Activated naive CD8-positive, alpha-beta T cell treated with anti-CD3 and anti-CD28 coated beads, Interleukin-2, amount 10 ng/mL, durations not matched to agents 7 days and 5 days (primary cell): Measurements from ENCODE around the gene SCN3A. TPM values are rescaled to one million over a fixed set of nuclear protein-coding genes. Genes with fewer than 3 reads are reported as not detected.

Experiments
- ATAC-seq: fragments of 150-1000 bp; cut with Tn5 transposase; one replicate; pipeline ENCODE4 v1.10.0; 2021; ENCODE audit warnings: low read depth, moderate library complexity
- POLR2A ChIA-PET: fragments of 350-600 bp; sonication (Branson Sonifier 250); formaldehyde crosslinking; loops from one replicate; lab custom pipeline; 2021; ENCODE audit warnings: antibody characterized with exemption; lab: Charles Lee
- DNase-seq: peaks from one replicate; pipeline ENCODE4 v3.0.0; 2021
- H3K27ac Mint-ChIP-seq: one replicate; pipeline ENCODE4 v1.8.0; 2022; ENCODE audit warnings: mild to moderate bottlenecking, mixed read lengths
- H3K27me3 Mint-ChIP-seq: one replicate; pipeline ENCODE4 v1.8.0; 2022; ENCODE audit warnings: mild to moderate bottlenecking, moderate library complexity, mixed read lengths
- H3K36me3 Mint-ChIP-seq: one replicate; pipeline ENCODE4 v1.8.0; 2021; ENCODE audit warnings: mild to moderate bottlenecking, mixed read lengths
- H3K4me1 Mint-ChIP-seq: one replicate; pipeline ENCODE4 v1.8.0; 2021; ENCODE audit warnings: mixed read lengths
- H3K4me3 Mint-ChIP-seq: one replicate; pipeline ENCODE4 v1.8.0; 2022; ENCODE audit warnings: mild to moderate bottlenecking, moderate library complexity, mixed read lengths
- H3K9me3 Mint-ChIP-seq: one replicate; pipeline ENCODE4 v1.8.0; 2021; ENCODE audit warnings: mixed read lengths
- total RNA-seq, 2 experiments: library from RNA; stranded (reverse); gene quantifications; one replicate each; pipeline ENCODE4 v1.2.3, GENCODE V29; 2021

SCN3A gene
- total RNA-seq, 2 experiments from 2014 or later, result not detected

- DNase-seq, result no peak
- Mint-ChIP-seq H3K27ac (no peak overlapping the region), H3K9me3 (peaks cover 3% of the 10 kb centered on the region), H3K4me1 (no peaks in the 10 kb centered on the region), H3K36me3 (no peaks in the 10 kb centered on the region), H3K4me3 (no peak overlapping the region), H3K27me3 (no peaks in the 10 kb centered on the region)
- POLR2A ChIA-PET, result no interaction called here
- ATAC-seq, result no peak
Measured at GRCh38 chr2:165078913-165079312, 124.9 kb downstream of the SCN3A start.

DNA sequence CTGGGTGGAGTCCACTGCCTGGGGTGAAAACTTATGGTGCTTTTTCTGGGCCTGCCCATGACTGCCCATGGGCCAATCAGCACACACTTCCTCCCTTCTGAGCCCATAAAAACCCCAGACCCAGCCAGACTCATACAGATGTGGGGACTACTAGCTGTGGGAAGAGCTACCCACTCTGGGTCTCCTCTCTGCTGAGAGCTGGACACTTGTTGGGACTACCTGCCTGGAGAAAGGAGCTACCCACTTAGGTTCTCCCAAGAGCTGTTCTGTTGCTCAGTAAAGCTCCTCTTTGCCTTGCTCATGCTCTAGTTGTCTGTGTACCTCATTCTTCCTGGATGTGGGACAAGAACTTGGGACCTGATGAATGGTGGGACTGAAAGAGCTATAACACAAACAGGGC lies 129.0 kb downstream of the SCN3A start:
- Mint-ChIP-seq H3K9me3 (no peaks in the 10 kb centered on the region), H3K4me3 (no peak overlapping the region), H3K27me3 (no peaks in the 10 kb centered on the region), H3K4me1 (no peaks in the 10 kb centered on the region), H3K36me3 (no peaks in the 10 kb centered on the region), H3K27ac (no peak overlapping the region)
- POLR2A ChIA-PET, result no interaction called here
- ATAC-seq (no peak), DNase-seq (no peak)

GRCh38 chr2:165074323-165074722 lies 129.5 kb downstream of the SCN3A start:
- POLR2A ChIA-PET, result no interaction called here

GRCh38 chr2:165070076-165070475 lies 133.8 kb downstream of the SCN3A start:
- Mint-ChIP-seq H3K9me3 (no peaks in the 10 kb centered on the region), H3K4me3 (no peak overlapping the region), H3K36me3 (no peaks in the 10 kb centered on the region), H3K27me3 (no peaks in the 10 kb centered on the region), H3K4me1 (no peaks in the 10 kb centered on the region), H3K27ac (no peak overlapping the region)
- ATAC-seq (no peak), DNase-seq (no peak)
- POLR2A ChIA-PET, result no interaction called here

More at GRCh38 chr2:165074323-165074722, 129.5 kb downstream of the SCN3A start:
- no peaks in the 10 kb centered on the region for H3K36me3 Mint-ChIP-seq
- no peak overlapping the region for H3K4me3 Mint-ChIP-seq
- H3K27me3 Mint-ChIP-seq, result no peaks in the 10 kb centered on the region
- no peak overlapping the region for H3K27ac Mint-ChIP-seq
- ATAC-seq (no peak), DNase-seq (no peak)
- no peaks in the 10 kb centered on the region for H3K9me3 Mint-ChIP-seq
- H3K4me1 Mint-ChIP-seq, result no peaks in the 10 kb centered on the region

DNA sequence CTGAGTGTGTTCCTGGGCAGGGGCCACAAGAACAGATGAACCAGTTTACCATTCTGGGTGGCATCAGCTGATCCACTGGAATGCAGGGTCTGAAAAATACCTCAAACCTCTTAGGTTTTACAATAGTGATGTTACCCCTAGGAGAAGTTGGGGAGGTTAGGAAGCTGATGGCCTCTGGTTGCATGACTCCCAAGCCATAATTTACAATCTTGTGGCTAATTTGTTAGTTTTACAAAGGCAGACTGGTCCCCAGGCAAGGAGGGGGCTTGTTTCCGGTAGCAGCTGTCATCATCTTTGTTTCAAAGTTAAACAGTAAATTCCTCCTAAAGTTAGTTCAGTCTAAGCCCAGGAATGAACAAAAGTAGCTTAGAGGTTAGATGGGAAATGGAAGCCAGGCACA lies 134.7 kb downstream of the SCN3A start:
- no peak for DNase-seq

DNA sequence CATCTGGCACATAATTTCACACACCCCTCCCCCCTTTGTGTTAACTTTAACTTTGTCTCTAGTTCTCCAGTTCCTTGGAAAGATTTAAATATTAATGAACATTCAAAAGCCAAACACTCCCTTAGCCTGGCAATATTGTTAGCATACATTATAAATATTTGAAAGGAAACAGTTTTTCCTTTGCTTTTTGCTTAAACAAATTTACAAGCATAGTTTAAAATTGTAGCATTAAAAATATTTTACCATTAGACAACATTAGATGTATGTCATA lies 135.4 kb downstream of the SCN3A start:
- Mint-ChIP-seq H3K9me3 (no peaks in the 10 kb centered on the region), H3K4me1 (no peaks in the 10 kb centered on the region), H3K27me3 (no peaks in the 10 kb centered on the region), H3K36me3 (no peaks in the 10 kb centered on the region), H3K27ac (no peak overlapping the region), H3K4me3 (no peak overlapping the region)
- DNase-seq (no peak), ATAC-seq (no peak)
- POLR2A ChIA-PET, result no interaction called here

More for the DNA sequence above, 134.7 kb downstream of the SCN3A start:
- Mint-ChIP-seq H3K4me1 (no peaks in the 10 kb centered on the region), H3K9me3 (no peaks in the 10 kb centered on the region), H3K27me3 (no peaks in the 10 kb centered on the region), H3K4me3 (no peak overlapping the region), H3K27ac (no peak overlapping the region), H3K36me3 (no peaks in the 10 kb centered on the region)
- ATAC-seq, result no peak
- POLR2A ChIA-PET, result no interaction called here

- Mint-ChIP-seq H3K9me3 (no peaks in the 10 kb centered on the region), H3K27me3 (no peaks in the 10 kb centered on the region), H3K27ac (no peak overlapping the region), H3K4me1 (no peaks in the 10 kb centered on the region), H3K36me3 (no peaks in the 10 kb centered on the region), H3K4me3 (no peak overlapping the region)
- no peak for ATAC-seq
- DNase-seq, result no peak
- POLR2A ChIA-PET, result no interaction called here
Measured at GRCh38 chr2:165067643-165068486, 136.0 kb downstream of the SCN3A start.

GRCh38 chr2:165064743-165065142 lies 139.1 kb downstream of the SCN3A start:
- POLR2A ChIA-PET, result no interaction called here
- Mint-ChIP-seq H3K27me3 (no peaks in the 10 kb centered on the region), H3K9me3 (no peaks in the 10 kb centered on the region), H3K27ac (no peak overlapping the region), H3K4me3 (no peak overlapping the region), H3K4me1 (no peaks in the 10 kb centered on the region), H3K36me3 (no peaks in the 10 kb centered on the region)
- ATAC-seq (no peak), DNase-seq (no peak)

DNA sequence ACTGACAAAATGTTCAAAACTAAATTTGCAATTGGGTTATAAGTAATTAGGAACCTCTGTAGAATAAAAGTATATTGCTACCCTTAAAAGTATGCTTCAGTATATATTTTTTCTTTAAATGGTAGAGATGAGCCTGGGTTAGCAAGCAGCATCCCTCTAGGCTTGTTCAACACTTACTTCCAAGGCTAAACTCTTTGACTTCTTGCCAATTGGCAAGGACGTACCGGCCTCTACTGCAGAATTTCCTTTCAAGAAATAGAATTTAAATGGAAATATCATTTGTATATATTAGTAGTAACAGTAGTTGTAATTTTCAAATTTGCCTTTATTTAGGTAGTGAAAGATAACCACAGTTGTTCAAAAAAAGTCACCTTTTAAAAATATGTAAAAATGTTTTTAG lies 143.4 kb downstream of the SCN3A start:
- Mint-ChIP-seq H3K9me3 (no peaks in the 10 kb centered on the region), H3K27me3 (no peaks in the 10 kb centered on the region), H3K27ac (no peak overlapping the region), H3K4me3 (no peak overlapping the region), H3K4me1 (no peaks in the 10 kb centered on the region), H3K36me3 (no peaks in the 10 kb centered on the region)
- POLR2A ChIA-PET, result no interaction called here
- ATAC-seq (no peak), DNase-seq (no peak)

DNA sequence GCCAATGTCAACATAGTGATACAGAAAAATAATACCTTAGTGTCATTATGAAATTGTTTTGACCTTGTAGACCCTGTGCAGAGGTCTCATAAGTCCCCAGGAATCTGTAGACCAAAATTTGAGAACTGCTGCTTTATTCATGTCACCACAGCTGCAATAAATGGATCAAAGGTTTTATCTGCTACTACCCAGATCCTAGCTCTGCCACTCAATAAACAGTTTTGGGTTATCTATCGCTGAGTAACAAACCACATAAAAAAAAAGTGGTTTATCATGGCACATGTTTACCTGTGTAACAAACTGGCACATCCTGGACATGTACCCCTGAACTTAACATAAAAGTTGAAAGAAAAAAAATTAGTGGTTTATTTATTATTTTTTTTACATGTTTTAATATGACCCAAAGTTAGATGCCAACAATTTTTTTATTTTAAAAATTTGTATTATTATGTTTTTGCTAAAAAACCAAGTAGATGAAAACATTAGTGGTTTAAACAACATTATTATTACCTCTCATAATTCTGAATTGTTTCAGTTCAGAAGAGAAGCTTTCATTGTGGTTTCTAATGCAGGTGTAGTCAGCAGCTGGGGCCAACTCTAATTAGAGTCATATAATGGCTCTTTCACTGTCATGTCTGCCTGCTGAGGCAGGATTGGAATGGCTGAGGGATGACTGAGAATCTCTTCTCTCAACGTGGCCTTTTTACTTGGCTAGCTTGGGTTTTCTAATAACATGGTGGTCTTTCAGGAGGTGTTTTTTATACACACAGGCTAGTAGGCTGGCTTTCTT lies 145.2 kb downstream of the SCN3A start:
- no peak overlapping the region for H3K27ac Mint-ChIP-seq
- H3K4me1 Mint-ChIP-seq, result peaks cover 4% of the 10 kb centered on the region
- DNase-seq, result no peak
- H3K4me3 Mint-ChIP-seq, result no peak overlapping the region
- no peaks in the 10 kb centered on the region for H3K9me3 Mint-ChIP-seq
- no peaks in the 10 kb centered on the region for H3K36me3 Mint-ChIP-seq
- H3K27me3 Mint-ChIP-seq, result no peaks in the 10 kb centered on the region
- POLR2A ChIA-PET, result no interaction called here
- no peak for ATAC-seq

DNA sequence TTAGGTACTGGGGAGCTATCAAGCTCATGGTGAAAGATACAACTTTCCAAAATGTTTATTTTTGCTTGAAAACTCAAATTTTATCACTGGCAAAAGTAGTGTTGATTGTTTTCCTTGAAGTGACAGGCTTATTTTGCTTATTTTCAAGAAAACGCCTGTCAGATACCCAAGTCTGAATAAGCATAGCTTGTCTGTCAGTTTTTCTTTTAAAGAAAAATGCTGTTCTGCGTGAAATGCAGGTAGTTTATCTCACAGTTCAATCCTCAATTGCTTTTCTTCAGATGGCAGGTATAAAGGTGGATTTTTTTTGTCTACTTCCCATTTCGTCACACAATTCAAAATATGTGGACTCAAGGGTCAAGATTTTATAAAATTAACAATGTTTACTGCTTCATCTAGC lies 145.9 kb downstream of the SCN3A start:
- H3K9me3 Mint-ChIP-seq, result no peaks in the 10 kb centered on the region
- H3K27ac Mint-ChIP-seq, result no peak overlapping the region
- POLR2A ChIA-PET, result no interaction called here
- ATAC-seq, result no peak
- no peak for DNase-seq
- H3K4me3 Mint-ChIP-seq, result no peak overlapping the region
- H3K27me3 Mint-ChIP-seq, result no peaks in the 10 kb centered on the region
- no peaks in the 10 kb centered on the region for H3K36me3 Mint-ChIP-seq
- peaks cover 4% of the 10 kb centered on the region for H3K4me1 Mint-ChIP-seq

DNA sequence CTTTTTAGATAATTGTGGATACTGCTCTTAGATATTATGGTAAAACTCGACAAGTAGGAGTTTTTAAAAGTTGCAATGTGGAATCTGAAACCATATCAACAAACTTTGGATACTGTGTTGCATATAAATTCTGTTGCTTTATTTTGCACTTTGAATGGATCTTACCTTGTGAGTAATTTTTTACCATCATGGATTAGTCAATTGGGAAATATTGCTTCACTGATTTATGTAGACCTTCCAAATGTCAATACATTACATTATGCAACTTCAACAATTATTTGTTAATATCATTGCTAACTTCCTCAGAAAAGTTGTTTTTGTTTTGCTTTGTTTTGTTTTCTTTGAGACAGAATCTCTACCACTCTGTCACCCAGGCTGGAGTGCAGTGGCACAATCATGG lies 146.5 kb downstream of the SCN3A start:
- H3K9me3 Mint-ChIP-seq, result no peaks in the 10 kb centered on the region
- no peaks in the 10 kb centered on the region for H3K36me3 Mint-ChIP-seq
- no peak for DNase-seq
- ATAC-seq, result no peak
- H3K4me1 Mint-ChIP-seq, result peaks cover 4% of the 10 kb centered on the region
- no peak overlapping the region for H3K4me3 Mint-ChIP-seq
- H3K27me3 Mint-ChIP-seq, result no peaks in the 10 kb centered on the region
- POLR2A ChIA-PET, result no interaction called here
- no peak overlapping the region for H3K27ac Mint-ChIP-seq

GRCh38 chr2:165056564-165056963 lies 147.3 kb downstream of the SCN3A start:
- peaks cover 4% of the 10 kb centered on the region for H3K4me1 Mint-ChIP-seq
- H3K36me3 Mint-ChIP-seq, result no peaks in the 10 kb centered on the region
- no peak overlapping the region for H3K4me3 Mint-ChIP-seq
- POLR2A ChIA-PET, result no interaction called here
- H3K27me3 Mint-ChIP-seq, result no peaks in the 10 kb centered on the region
- H3K27ac Mint-ChIP-seq, result no peak overlapping the region
- DNase-seq (no peak), ATAC-seq (no peak)
- no peaks in the 10 kb centered on the region for H3K9me3 Mint-ChIP-seq
